ENCODE measurements around the gene KIF21B.
"Not testable (repeated sequence)": the region's sequence is repeated elsewhere in the genome, so short reads cannot be mapped to it uniquely, and the experiment has no call there.

KIF21B gene

DNA sequence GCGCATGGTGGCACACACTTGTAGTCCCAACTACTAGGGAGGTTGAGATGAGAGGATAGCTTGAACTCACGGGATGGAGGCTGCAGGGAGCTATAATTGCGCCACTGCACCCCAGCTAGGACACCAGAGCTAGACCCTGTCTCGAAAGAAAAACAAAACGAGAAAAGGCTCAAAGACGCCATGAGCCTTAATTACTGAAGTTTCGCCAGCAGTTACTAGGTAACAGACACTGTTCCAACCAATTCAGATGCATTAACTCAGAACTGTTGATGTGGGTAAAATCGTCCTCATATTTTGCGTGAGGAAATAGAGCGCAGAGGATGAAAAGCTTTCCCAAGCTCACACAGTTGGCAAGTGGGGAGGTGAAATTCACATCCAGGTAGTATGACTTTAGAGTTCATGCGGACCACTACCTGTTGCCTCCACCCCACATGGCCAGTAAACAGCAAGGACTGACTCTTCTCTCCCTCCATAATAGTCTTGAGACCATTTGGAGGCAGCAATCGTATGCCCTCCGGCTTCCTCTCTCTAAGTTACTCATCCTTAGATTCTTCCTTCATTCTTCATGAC lies 88.8 kb downstream of the KIF21B start:
- no peak for DNase-seq

- DNase-seq: no peak
Measured at GRCh38 chr1:200931776-200932175, 91.7 kb downstream of the KIF21B start.

- not testable (repeated sequence) for DNase-seq
Measured at GRCh38 chr1:200930285-200930684, 93.2 kb downstream of the KIF21B start.

GRCh38 chr1:200929530-200930278 lies 93.8 kb downstream of the KIF21B start:
- no peak for DNase-seq

GRCh38 chr1:200925831-200926230 lies 97.7 kb downstream of the KIF21B start:
- DNase-seq: no peak

GRCh38 chr1:200923601-200924000 lies 99.9 kb downstream of the KIF21B start:
- no peak for DNase-seq

GRCh38 chr1:200922406-200922805 lies 101.1 kb downstream of the KIF21B start:
- DNase-seq: no peak

DNA sequence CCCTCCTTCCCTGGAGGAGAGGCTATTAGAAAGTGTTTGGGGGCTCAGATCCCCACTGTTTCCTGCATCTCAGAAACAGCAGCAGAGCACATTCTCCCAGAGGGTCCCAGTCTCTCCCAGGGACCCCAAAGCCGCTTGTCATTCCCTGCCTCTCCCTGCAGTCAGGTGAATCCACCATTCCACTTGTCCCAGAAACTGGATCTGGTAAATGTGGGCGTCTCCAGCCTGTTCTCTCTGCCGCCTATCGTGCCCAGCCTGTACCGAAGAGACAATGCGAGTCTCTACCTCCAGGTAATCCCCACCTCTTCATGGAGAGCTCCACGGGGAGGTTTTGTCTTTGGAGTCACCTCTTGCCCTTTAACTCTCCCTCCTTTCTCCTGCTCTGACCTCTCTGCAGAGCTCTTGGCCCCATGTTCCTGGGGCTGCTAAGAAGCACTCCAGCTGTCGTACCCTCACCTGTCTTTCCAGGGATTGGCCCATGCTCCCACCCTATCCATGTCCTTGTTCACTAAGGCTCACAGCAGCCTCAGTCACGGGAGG lies 101.9 kb downstream of the KIF21B start:
- no peak for DNase-seq
